Vagina (tissue), 2 donors: ENCODE data around the gene MTHFS.

Source experiments
- POLR2A ChIP-seq, 2 donors: fragments of 450-650 bp; IDR thresholded peaks; one replicate each; pipeline ENCODE4 v1.6.1; 2017; ENCODE audit warnings: antibody characterized with exemption in 2 of 2, mild to moderate bottlenecking in 2 of 2, moderate library complexity in 2 of 2
- TF ChIP-seq, protein P1 (sequence below), 3 experiments: fragments of 450-650 bp in 2 of 3; fragments of 200-600 bp in 1 of 3; sonication (generic) in 1 of 3; IDR thresholded peaks; one replicate each; pipeline ENCODE4 v1.5.1; 2017 to 2019; ENCODE audit warnings: antibody characterized with exemption in 3 of 3, mild to moderate bottlenecking in 2 of 3, moderate library complexity in 2 of 3

DNA sequence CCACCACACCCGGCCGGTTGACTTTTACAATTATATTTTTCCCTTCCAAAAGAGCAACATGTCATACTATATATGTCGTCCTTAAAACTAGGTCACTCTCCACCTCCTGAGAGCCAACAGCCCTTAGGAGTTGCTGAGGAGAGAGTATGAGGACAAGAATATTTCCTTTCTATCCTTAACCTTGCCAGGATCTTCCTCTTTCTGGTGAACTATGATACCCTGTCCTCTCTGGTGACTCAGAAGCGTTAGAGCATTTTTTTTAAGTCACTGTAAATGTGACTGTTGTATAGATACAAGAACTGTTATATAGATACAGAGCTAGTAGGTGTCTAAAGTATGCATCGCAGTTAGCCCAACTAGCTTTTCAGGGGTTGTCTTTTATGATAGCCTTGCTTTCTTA is 33.7 kb upstream of the MTHFS start:
- TF ChIP-seq POLR2A (IDR thresholded peaks at IDR 0.05), result no peak
- TF ChIP-seq, protein P1, sequence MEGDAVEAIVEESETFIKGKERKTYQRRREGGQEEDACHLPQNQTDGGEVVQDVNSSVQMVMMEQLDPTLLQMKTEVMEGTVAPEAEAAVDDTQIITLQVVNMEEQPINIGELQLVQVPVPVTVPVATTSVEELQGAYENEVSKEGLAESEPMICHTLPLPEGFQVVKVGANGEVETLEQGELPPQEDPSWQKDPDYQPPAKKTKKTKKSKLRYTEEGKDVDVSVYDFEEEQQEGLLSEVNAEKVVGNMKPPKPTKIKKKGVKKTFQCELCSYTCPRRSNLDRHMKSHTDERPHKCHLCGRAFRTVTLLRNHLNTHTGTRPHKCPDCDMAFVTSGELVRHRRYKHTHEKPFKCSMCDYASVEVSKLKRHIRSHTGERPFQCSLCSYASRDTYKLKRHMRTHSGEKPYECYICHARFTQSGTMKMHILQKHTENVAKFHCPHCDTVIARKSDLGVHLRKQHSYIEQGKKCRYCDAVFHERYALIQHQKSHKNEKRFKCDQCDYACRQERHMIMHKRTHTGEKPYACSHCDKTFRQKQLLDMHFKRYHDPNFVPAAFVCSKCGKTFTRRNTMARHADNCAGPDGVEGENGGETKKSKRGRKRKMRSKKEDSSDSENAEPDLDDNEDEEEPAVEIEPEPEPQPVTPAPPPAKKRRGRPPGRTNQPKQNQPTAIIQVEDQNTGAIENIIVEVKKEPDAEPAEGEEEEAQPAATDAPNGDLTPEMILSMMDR (IDR thresholded peaks at IDR 0.05), result no peak
